Measurements from ENCODE around the gene ZBTB43.
A peak's percentile ranks its signal among the peaks of the same experiment; 100 is the strongest.

Gene ZBTB43

DNA sequence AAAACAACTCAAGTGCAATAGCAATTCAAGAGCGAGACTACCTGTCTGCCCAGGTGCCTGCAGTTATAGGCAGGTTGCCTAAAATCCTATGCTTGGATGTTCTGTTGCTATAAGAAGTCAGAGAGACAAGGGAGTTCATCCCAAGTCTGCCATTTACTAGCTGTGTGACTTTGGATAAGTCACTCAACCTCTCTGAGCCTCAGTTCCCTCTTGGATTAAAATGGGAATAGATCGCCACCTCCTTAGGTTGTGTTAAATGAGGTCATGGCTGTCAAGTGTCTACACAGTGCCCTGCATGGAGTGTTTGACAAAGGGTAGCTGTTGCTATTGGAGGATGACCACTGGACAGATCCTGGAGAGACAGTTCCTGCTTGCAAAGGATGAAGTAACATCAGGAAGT, 54.3 kb downstream of the ZBTB43 start:
- DNase-seq (ENCODE audit: low read depth in 3 of 3) = no peak

DNA sequence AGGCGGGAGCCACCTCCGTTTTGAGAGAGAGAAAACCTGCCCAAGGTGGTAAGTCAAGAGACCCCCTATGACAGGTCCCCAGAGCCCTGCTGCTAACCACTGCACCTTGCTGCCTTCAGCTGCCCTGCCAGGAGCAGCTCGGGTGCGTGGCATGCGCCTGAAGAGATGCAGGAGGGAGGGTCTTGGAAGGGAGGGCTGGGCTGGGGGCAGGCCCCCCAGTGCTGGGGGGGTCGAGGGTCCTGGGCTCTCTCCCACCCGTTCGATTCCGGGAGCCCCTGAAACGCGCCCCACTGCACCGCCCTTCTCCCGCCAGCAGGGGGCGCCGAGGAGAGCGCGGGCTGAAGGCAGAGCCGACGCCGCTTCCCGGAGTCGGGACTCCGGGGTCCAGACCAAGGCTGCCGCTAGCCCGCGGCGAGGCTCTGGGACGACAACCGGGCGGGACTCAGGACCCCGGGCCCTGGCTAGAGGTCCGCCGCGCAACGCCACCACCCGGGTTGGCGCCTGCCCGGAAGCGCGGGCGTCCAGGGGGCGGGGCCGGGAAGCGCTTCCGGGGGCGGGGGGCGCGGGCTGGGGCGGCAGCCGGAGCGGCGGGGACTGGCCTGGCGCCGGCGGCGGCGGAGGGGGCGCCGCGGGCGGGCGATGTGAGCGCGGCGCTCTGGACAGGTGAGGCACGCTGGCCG, 55.4 kb downstream of the ZBTB43 start, which contains the start of gene ZBTB34:
ZBTB34 (plus strand) TSS at position 563 of the 680 bp plus-strand sequence. CDS start 18,761 bp downstream, outside the sequence.
- peak; percentile 60 to 61 (median 61) for DNase-seq (ENCODE audit: low read depth in 3 of 3)

DNA sequence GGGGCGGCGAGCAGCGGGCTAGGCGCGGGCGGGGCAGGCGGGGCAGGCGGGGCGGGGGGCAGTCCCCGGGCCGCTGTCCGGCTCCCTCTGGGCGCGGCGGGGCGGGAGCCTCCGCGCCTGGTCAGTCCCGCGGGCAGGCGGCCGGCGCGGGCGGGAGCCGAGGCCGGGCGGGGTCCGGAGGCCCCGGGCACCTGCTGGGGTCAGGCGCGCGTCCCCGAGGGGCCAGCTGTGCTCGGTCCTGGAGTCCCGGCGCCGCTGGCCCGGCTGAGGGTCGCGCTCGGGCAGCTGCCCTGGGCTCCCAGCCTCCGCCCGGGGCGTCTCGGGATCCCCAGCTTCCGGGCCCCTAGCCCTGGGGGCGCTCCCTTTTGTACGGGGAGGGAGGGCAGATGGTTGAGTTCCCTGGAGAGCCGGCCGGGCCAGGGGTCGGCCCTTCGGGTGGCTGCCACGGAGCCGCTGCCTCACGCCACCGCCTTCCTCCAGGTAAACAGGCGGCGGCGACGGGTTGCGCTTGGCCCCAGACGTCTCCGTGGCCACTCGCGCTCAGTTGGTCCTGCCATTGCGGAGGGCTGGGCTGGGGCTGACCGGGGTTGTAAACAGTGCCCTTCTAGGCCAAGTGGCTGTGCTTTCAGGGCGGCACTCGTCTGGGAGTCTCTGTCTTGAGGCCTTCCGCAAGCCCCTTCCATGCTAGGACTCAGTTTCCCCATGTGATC, 56.1 kb downstream of the ZBTB43 start:
- peak in 1 of 3 experiments; percentile 12 for DNase-seq (ENCODE audit: low read depth in 3 of 3)

- DNase-seq (ENCODE audit: low read depth in 3 of 3) = no peak
These were observed 56.9 kb downstream of the ZBTB43 start for GRCh38 chr9:126861707-126862103.

GRCh38 chr9:126862104-126862761, 57.4 kb downstream of the ZBTB43 start:
- no peak for DNase-seq (ENCODE audit: low read depth in 3 of 3)

DNA sequence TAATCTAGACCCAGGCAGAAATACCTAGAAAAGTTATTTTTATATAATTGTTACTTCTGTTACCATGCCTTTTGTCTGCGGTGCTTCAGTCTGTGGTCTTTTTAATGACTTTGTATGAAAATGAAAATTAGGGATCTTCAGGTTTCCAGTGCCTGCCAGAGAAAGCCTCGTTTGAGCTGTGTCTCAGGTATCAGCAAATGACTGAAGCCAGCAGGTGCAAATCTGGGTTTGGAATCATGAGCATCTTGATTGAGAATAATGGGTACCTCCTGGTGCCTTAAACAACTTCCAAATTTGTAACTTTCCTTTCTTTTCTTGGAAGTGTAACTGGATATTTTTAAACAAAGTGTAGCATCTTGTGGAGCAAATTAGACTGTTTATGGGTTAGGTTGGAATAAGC, 59.9 kb downstream of the ZBTB43 start:
- DNase-seq (ENCODE audit: low read depth in 3 of 3) = no peak

DNA sequence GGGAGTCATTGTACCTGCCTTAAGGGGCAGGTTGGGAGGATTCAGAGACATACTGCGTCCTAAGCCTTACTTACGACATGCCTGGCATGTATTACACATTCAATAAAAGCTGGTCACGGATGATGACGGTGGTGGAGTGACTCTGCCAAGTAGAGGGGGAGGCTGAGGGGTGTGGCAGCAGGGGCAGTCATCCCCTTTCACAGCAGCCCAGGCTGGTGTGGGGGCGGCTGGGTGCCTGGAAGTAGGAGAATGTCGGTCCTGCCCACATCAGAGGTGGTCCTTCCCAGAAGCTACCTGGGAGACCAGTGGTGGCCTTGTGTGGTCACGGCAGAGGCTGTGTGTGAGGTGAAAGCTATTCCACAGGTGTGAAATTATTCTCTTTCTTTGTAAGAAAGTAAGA, 64.5 kb downstream of the ZBTB43 start:
- no peak for DNase-seq (ENCODE audit: low read depth in 3 of 3)

- DNase-seq (ENCODE audit: low read depth in 3 of 3) = no peak
These were observed 67.7 kb downstream of the ZBTB43 start for GRCh38 chr9:126872516-126872915.

GRCh38 chr9:126874546-126875314, 69.9 kb downstream of the ZBTB43 start:
- DNase-seq (ENCODE audit: low read depth in 3 of 3) = no peak

GRCh38 chr9:126875756-126876510, 71.1 kb downstream of the ZBTB43 start:
- no peak for DNase-seq (ENCODE audit: low read depth in 3 of 3)

GRCh38 chr9:126876531-126876930, 71.7 kb downstream of the ZBTB43 start:
- no peak for DNase-seq (ENCODE audit: low read depth in 3 of 3)

GRCh38 chr9:126877418-126877817, 72.6 kb downstream of the ZBTB43 start:
- DNase-seq (ENCODE audit: low read depth in 3 of 3) = no peak

- no peak for DNase-seq (ENCODE audit: low read depth in 3 of 3)
These were observed 74.4 kb downstream of the ZBTB43 start for GRCh38 chr9:126879288-126879687.

DNA sequence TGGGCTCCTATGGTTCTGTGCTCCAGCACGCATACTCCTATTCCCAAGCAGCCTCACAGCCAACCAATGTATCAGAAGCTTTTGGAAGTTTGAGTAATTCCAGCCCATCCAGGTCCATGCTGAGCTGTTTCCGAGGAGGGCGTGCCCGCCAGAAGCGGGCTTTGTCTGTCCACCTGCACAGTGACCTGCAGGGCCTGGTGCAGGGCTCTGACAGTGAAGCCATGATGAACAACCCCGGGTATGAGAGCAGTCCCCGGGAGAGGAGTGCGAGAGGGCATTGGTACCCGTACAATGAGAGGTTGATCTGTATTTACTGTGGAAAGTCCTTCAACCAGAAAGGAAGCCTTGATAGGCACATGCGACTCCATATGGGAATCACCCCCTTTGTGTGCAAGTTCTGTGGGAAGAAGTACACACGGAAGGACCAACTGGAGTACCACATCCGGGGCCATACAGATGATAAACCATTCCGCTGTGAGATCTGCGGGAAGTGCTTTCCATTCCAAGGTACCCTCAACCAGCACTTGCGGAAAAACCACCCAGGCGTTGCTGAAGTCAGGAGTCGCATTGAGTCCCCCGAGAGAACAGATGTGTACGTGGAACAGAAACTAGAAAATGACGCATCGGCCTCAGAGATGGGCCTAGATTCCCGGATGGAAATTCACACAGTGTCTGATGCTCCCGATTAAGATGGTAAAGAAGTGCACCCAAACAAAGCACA, 75.5 kb downstream of the ZBTB43 start:
- no peak for DNase-seq (ENCODE audit: low read depth in 3 of 3)

GRCh38 chr9:126880947-126881332, 76.1 kb downstream of the ZBTB43 start:
- DNase-seq (ENCODE audit: low read depth in 3 of 3) = no peak

DNA sequence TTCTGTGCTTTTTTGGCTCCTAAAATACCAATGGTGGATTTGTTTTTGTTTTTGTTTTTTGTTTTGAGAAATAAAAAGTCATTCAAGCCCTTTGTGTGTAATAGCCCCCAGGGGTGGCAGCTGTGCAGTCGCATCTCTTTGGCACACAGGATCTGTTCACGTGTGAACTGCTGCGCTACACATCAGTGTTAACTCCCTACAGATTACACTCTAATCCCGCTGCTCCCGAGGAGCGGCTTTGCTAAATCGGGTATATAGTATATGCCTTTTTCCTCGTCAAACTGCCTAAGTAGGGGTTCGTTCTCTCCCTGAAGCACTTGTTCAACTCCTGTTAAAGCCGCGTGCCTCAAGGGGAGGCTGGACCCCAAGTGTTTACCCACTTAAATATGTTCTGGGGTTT, 77.9 kb downstream of the ZBTB43 start:
- no peak for DNase-seq (ENCODE audit: low read depth in 3 of 3)

DNA sequence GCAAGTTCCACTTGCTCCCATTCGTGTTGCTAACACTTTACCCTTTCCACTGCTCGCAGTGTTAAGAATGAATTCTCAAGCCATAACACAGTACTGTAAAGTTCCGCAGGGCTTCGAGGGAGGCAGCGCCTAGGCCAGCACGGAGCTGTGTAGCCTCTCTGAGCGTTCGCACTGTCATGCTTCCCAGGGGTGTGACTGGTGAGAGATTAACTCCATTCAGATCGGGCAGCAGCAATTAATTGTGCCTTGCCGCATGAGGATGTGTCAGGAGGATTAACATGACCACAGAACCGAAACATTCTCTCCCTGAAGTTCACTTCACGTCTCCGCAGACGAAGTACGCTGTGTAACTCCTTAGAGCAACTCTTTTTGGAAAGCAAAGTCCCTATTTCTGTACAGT, 78.8 kb downstream of the ZBTB43 start:
- DNase-seq (ENCODE audit: low read depth in 3 of 3) = no peak

DNA sequence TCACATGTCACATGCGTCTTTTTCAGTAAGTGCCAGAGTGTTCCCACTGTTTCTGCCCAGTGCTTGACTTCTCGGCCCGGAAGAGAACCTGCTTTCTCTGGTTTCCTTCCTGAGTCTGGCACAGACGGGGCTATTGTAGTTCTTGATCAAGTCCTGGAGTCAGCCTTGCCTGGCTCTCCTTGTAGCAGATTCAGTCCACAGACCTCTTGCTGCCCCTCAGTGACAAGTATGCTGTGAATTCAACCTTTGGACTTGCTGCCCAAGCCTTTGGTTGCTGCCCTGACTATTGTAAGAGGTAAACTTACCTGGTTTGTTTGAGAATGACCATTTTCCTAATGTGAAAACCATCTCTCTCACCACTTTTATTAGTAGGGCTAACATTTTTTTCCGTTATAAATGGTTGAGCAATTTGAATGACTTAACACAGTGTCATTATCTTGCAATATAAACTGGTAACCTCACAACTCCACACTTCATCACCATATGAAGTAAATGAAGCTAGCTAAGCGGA, 80.3 kb downstream of the ZBTB43 start:
- DNase-seq (ENCODE audit: low read depth in 3 of 3) = no peak

DNA sequence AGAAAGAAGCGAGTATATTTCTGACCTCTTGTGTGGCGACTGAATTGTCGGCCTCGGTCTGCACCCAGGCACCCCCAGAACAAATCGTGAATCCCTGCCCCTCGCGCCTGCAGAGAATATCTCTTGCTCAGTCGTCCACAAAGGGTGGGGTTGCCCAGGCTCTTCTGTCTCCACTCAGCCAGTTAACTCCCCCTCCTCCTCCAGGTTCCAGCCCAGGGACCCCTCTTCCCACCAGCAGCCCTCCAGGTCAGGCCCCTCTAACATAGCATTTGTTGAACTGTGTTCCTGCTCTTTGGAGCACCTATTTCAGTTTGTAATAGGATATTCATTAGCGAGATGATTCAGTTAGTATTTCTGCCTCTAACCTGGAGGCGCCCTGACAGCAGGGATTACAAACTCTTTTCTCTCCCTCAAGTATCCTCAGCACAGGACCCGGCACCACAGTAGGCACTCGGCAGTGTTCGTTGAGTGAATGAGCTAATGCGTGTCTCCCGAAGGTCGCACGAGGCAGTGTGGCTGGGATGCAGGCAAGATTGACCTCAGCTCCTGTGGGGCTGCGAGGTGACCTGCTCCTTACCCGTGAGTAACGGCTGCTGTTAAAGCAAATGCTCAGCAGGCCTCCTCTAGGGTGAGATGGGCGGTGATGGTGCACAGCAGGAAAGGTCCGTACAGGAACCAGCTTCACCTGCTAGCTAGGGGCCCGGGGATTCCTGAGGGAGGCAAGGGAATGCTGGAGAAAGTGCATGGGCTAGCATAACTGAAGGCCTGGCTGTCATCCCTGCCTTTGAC, 81.4 kb downstream of the ZBTB43 start:
- DNase-seq (ENCODE audit: low read depth in 3 of 3) = no peak

- DNase-seq (ENCODE audit: low read depth in 3 of 3) = no peak
These were observed 82.1 kb downstream of the ZBTB43 start for GRCh38 chr9:126886897-126887296.

Data from stimulated activated CD4-positive, alpha-beta T cell treated with anti-CD3 and anti-CD28 coated beads, TNF-alpha, amount 100 ng/mL, for 24 hours (primary cell).